NCI-H460 (cell line): ENCODE measurements around the gene PTPRT. TPM values are rescaled to one million over a fixed set of nuclear protein-coding genes. Genes with fewer than 3 reads are reported as not detected.

Source experiments
- DNase-seq: peaks from one replicate; pipeline ENCODE4 v3.0.0-alpha.2; 2016; ENCODE audit warnings: low read depth; ENCODE audit errors: extremely low read depth
- total RNA-seq: library from RNA; depleted of rRNA; stranded (reverse); fragments of >200 nt; shearing (Covaris generic); gene quantifications from 2 replicates; pipeline ENCODE4 v1.2.3, GENCODE V29; 2014

Gene PTPRT
- total RNA-seq, 1 experiment from 2014 or later, result not detected

GRCh38 chr20:42364446-42364845 lies 825.3 kb downstream of the PTPRT start:
- DNase-seq, result no peak

GRCh38 chr20:42361402-42361970 lies 828.2 kb downstream of the PTPRT start:
- no peak for DNase-seq

- no peak for DNase-seq
Observed at GRCh38 chr20:42360621-42361020, 829.1 kb downstream of the PTPRT start.

GRCh38 chr20:42359617-42360016 lies 830.1 kb downstream of the PTPRT start:
- no peak for DNase-seq

- no peak for DNase-seq
Observed at GRCh38 chr20:42352096-42352495, 837.6 kb downstream of the PTPRT start.

- DNase-seq, result no peak
Observed at GRCh38 chr20:42350521-42350920, 839.2 kb downstream of the PTPRT start.

GRCh38 chr20:42346189-42347170 lies 843.2 kb downstream of the PTPRT start:
- DNase-seq, result no peak

- DNase-seq, result no peak
Observed at GRCh38 chr20:42341654-42342053, 848.1 kb downstream of the PTPRT start.

- no peak for DNase-seq
Observed at GRCh38 chr20:42340368-42340767, 849.3 kb downstream of the PTPRT start.

GRCh38 chr20:42338294-42339201 lies 851.2 kb downstream of the PTPRT start:
- no peak for DNase-seq

GRCh38 chr20:42336576-42336975 lies 853.1 kb downstream of the PTPRT start:
- no peak for DNase-seq

- DNase-seq, result no peak
Observed at GRCh38 chr20:42319252-42320013, 870.3 kb downstream of the PTPRT start.

GRCh38 chr20:42313704-42314103 lies 876.0 kb downstream of the PTPRT start:
- no peak for DNase-seq

GRCh38 chr20:42309050-42309449 lies 880.7 kb downstream of the PTPRT start:
- no peak for DNase-seq

- DNase-seq, result no peak
Observed at GRCh38 chr20:42308171-42308570, 881.5 kb downstream of the PTPRT start.

GRCh38 chr20:42295592-42295991 lies 894.1 kb downstream of the PTPRT start:
- DNase-seq, result no peak

GRCh38 chr20:42294976-42295375 lies 894.7 kb downstream of the PTPRT start:
- no peak for DNase-seq

GRCh38 chr20:42281801-42282200 lies 907.9 kb downstream of the PTPRT start:
- DNase-seq, result no peak

- DNase-seq, result no peak
Observed at GRCh38 chr20:42276718-42277602, 912.7 kb downstream of the PTPRT start.
